Endothelial cell of umbilical vein (primary cell): ENCODE measurements around the gene NOTCH3. TPM values are rescaled to one million over a fixed set of nuclear protein-coding genes. Genes with fewer than 3 reads are reported as not detected.

ENCODE experiments used
- BruUV-seq: library from RNA; stranded (reverse); fragments of 400-500 nt; replicated peaks from 2 replicates; lab custom pipeline; 2021; lab: Mats Ljungman, UMichigan
- CTCF ChIA-PET: fragments of 300-600, 350-600 bp; sonication (Branson Sonifier 250); formaldehyde crosslinking; loops from one replicate; lab custom pipeline; 2021; ENCODE audit warnings: antibody characterized with exemption, inconsistent platforms; lab: Charles Lee
- POLR2A ChIA-PET: fragments of 300-600, 350-600 bp; sonication (Branson Sonifier 250); formaldehyde crosslinking; loops from one replicate; lab custom pipeline; 2021; ENCODE audit warnings: antibody characterized with exemption, inconsistent platforms; lab: Charles Lee
- DNase-seq: peaks from one replicate; pipeline ENCODE4 v3.0.0-alpha.2; 2011; ENCODE audit warnings: low read depth, low spot score
- FAIRE-seq: peaks from 2 replicates; lab custom pipeline; 2011; peaks lifted over from hg19 to GRCh38; lab: Jason Lieb, UNC
- H2AFZ ChIP-seq: 2 replicates; pipeline ENCODE4 v1.6.0; 2012; ENCODE audit warnings: low read depth, low read length, control low read depth, inconsistent platforms
- H3K27ac ChIP-seq: 2 replicates; pipeline ENCODE4 v1.5.1; 2011; ENCODE audit warnings: low read depth, mild to moderate bottlenecking, control low read depth, low read length, moderate library complexity; ENCODE audit not compliant: insufficient read depth
- H3K27me3 ChIP-seq, 2 experiments: 2 replicates each; pipeline versions ENCODE4 v1.6.0 to v1.6.1; 2011; ENCODE audit warnings: low read length in 2 of 2, mixed read lengths in 1 of 2; ENCODE audit not compliant: control insufficient read depth in 2 of 2, insufficient read depth in 2 of 2
- H3K36me3 ChIP-seq, 2 experiments: 2 replicates in 1 of 2; 3 replicates in 1 of 2; pipeline ENCODE4 v1.5.1; 2011; ENCODE audit warnings: low read length in 2 of 2, mild to moderate bottlenecking in 1 of 2, moderate library complexity in 1 of 2; ENCODE audit not compliant: control insufficient read depth in 2 of 2, insufficient read depth in 2 of 2; ENCODE audit errors: extremely low read depth in 1 of 2
- H3K4me1 ChIP-seq: 3 replicates; pipeline ENCODE4 v1.5.1; 2011; ENCODE audit warnings: mild to moderate bottlenecking, low read length; ENCODE audit not compliant: control insufficient read depth, insufficient read depth; ENCODE audit errors: extremely low read depth
- H3K4me2 ChIP-seq: 2 replicates; pipeline ENCODE4 v1.6.1; 2011; ENCODE audit warnings: low read length, control low read depth, mixed read lengths; ENCODE audit not compliant: insufficient read depth
- H3K4me3 ChIP-seq, 3 experiments: fragments of 200-600 bp in 1 of 3; sonication (generic), shearing (Covaris generic) in 1 of 3; replicated peaks in 1 of 3; 2 replicates each; pipeline ENCODE4 v1.5.1; 2011 to 2016; ENCODE audit warnings: control low read depth in 3 of 3, low read length in 3 of 3, mild to moderate bottlenecking in 2 of 3, inconsistent platforms in 1 of 3, low read depth in 1 of 3, moderate library complexity in 1 of 3; ENCODE audit not compliant: insufficient read depth in 1 of 3
- H3K79me2 ChIP-seq: 2 replicates; pipeline ENCODE4 v1.6.0; 2012; ENCODE audit warnings: low read length, inconsistent platforms; ENCODE audit not compliant: control insufficient read depth, insufficient read depth
- H3K9ac ChIP-seq: replicated peaks from 2 replicates; pipeline ENCODE3; 2011; ENCODE audit warnings: low read length, control low read depth; ENCODE audit not compliant: insufficient read depth; ENCODE audit errors: extremely low read depth
- H3K9me1 ChIP-seq: replicated peaks from 3 replicates; pipeline ENCODE4 v1.6.0; 2011; ENCODE audit warnings: mild to moderate bottlenecking, low read length; ENCODE audit not compliant: control insufficient read depth, insufficient read depth; ENCODE audit errors: extremely low read depth
- H3K9me3 ChIP-seq: replicated peaks from 2 replicates; pipeline ENCODE4 v1.5.1; 2012; ENCODE audit warnings: low read length, inconsistent platforms; ENCODE audit not compliant: control insufficient read depth, insufficient read depth
- H4K20me1 ChIP-seq: replicated peaks from 2 replicates; pipeline ENCODE3; 2011; ENCODE audit warnings: mild to moderate bottlenecking, low read length; ENCODE audit not compliant: control insufficient read depth, insufficient read depth; ENCODE audit errors: extremely low read depth
- CTCF ChIP-seq, 2 donors: IDR thresholded peaks; 1 replicate in 1 of 2; 2 replicates in 1 of 2; pipeline ENCODE4 v1.5.1; 2011; ENCODE audit warnings: low read length in 2 of 2, mild to moderate bottlenecking in 2 of 2, moderate library complexity in 2 of 2, control low read depth in 1 of 2, inconsistent platforms in 1 of 2, low read depth in 1 of 2; ENCODE audit not compliant: insufficient read depth in 1 of 2; ENCODE audit errors: extremely low read depth in 1 of 2
- EZH2 ChIP-seq: IDR thresholded peaks from 2 replicates; pipeline ENCODE4 v1.6.1; 2012; ENCODE audit warnings: borderline replicate concordance, low read depth, mild to moderate bottlenecking, moderate library complexity, low read length, inconsistent platforms; ENCODE audit not compliant: severe bottlenecking
- FOS ChIP-seq: IDR thresholded peaks from 2 replicates; pipeline ENCODE4 v1.6.1; 2011; ENCODE audit warnings: mild to moderate bottlenecking, low read length, moderate library complexity, borderline replicate concordance; ENCODE audit not compliant: insufficient read depth
- GATA2 ChIP-seq: IDR thresholded peaks from 2 replicates; pipeline ENCODE4 v1.7.0; 2011; ENCODE audit warnings: low read depth, mild to moderate bottlenecking, moderate library complexity, mixed read lengths, low read length; ENCODE audit not compliant: insufficient read length, insufficient read depth
- JUN ChIP-seq: IDR thresholded peaks from 2 replicates; pipeline ENCODE4 v1.6.1; 2011; ENCODE audit warnings: borderline replicate concordance, low read depth; ENCODE audit not compliant: insufficient read length, insufficient read depth
- MAX ChIP-seq: IDR thresholded peaks from 2 replicates; pipeline ENCODE4 v1.6.1; 2011; ENCODE audit not compliant: insufficient read depth, insufficient read length
- MYC ChIP-seq: IDR thresholded peaks from one replicate; pipeline ENCODE4 v1.6.1; 2011; ENCODE audit warnings: mild to moderate bottlenecking, low read depth, low read length
- POLR2A ChIP-seq: IDR thresholded peaks from 2 replicates; pipeline ENCODE4 v1.6.1; 2012; ENCODE audit warnings: low read depth, mild to moderate bottlenecking, control low read depth, low read length
- POLR2AphosphoS5 ChIP-seq: IDR thresholded peaks from 2 replicates; pipeline ENCODE4 v1.6.1; 2012; ENCODE audit warnings: low read depth, mild to moderate bottlenecking, control low read depth, low read length, moderate library complexity; ENCODE audit not compliant: insufficient read depth
- dilution Hi-C: fragments of 300-500 bp; cut with MboI; formaldehyde crosslinking; loops from one replicate; pipeline ENCODE4 v1.15.0; 2019; ENCODE audit warnings: low sequenced_read_pairs; ENCODE audit not compliant: extremely low pct_ligation_motif_present
- intact Hi-C: fragments of 100-400 bp; cut with micrococcal nuclease; formaldehyde crosslinking; loops from one replicate; pipeline ENCODE4 v1.10.0; 2022
- polyA plus RNA-seq, 4 experiments: library from polyadenylated mRNA; depleted of rRNA in 3 of 4; stranded (reverse) in 3 of 4; unstranded in 1 of 4; fragments of >200 nt; gene quantifications; 2 replicates each; pipeline versions ENCODE4 v1.2.1 to v1.2.3, GENCODE V29; 2011 to 2012; ENCODE audit warnings: missing spikeins in 1 of 4
- total RNA-seq: library from RNA; stranded (reverse); gene quantifications from 2 replicates; pipeline ENCODE4 v1.2.3, GENCODE V29; 2021

Gene NOTCH3
- total and polyA plus RNA-seq, 2 donors (not counting 3 experiments of a cell fraction or from before 2014, with no cell fraction given), result 0.63 to 1.5 TPM

- Histone ChIP-seq H3K4me2 (no peak overlapping the region), H2AFZ (no peak overlapping the region), H3K4me3 (no peak overlapping the region), H3K9me1 (no peaks in the 10 kb centered on the region), H3K79me2 (no peaks in the 10 kb centered on the region), H3K36me3 (no peaks in the 10 kb centered on the region), H3K27ac (no peak overlapping the region), H3K27me3 (no peaks in the 10 kb centered on the region), H3K9me3 (no peaks in the 10 kb centered on the region), H3K9ac (no peak overlapping the region), H3K4me1 (no peaks in the 10 kb centered on the region), H4K20me1 (no peaks in the 10 kb centered on the region)
- TF ChIP-seq FOS, result no peak
- TF ChIP-seq EZH2, result no peak
- TF ChIP-seq POLR2AphosphoS5, result no peak
- no peak for TF ChIP-seq GATA2
- TF ChIP-seq CTCF (IDR thresholded peaks at IDR 0.05; ENCODE audit: extremely low read depth in 1 of 2, insufficient read depth in 1 of 2, low read depth in 1 of 2, low read length in 2 of 2), result no peak
- TF ChIP-seq JUN, result no peak
- no peak for TF ChIP-seq MAX
- TF ChIP-seq POLR2A, result no peak
- no peak for TF ChIP-seq MYC
- ChIA-PET POLR2A (no interaction called here), CTCF (interaction anchor here (1.2 kb wide), 1 partner anchor 12 kb away, joined by 3 read pairs; no protein-coding TSS in a partner anchor)
- FAIRE-seq (no peak), DNase-seq (no peak)
- dilution Hi-C loops, result no loop called here
- intact Hi-C loops, result no loop called here
- BruUV-seq, result no TSS peak
These were observed 15.6 kb downstream of the NOTCH3 start for GRCh38 chr19:15185188-15185587.
